Activated CD4-positive, CD25-positive, alpha-beta regulatory T cell treated with anti-CD3 and anti-CD28 coated beads, Interleukin-2, amount 50 U/mL, for 16 hours (primary cell): ENCODE data around the gene ROBO4.

ENCODE experiments used
- DNase-seq: peaks from one replicate; pipeline ENCODE4 v3.0.0-alpha.2; 2020; ENCODE audit warnings: low read depth, low spot score

ROBO4 gene

GRCh38 chr11:124897674-124898262 lies at the start of gene ROBO4:
Gene ROBO4, minus strand, starts transcription at chr11:124897865. Its CDS starts 70 bp downstream, at chr11:124897795.
- DNase-seq, result no peak

- no peak for DNase-seq
Measured at GRCh38 chr11:124946735-124947141, 49.1 kb upstream of the ROBO4 start.

GRCh38 chr11:124945826-124946225 lies 48.2 kb upstream of the ROBO4 start:
- no peak for DNase-seq

- no peak for DNase-seq
Measured at GRCh38 chr11:124944565-124944964, 46.9 kb upstream of the ROBO4 start.

GRCh38 chr11:124943741-124944140 lies 46.1 kb upstream of the ROBO4 start:
- DNase-seq, result no peak

GRCh38 chr11:124943254-124943616 lies 45.6 kb upstream of the ROBO4 start:
- no peak for DNase-seq

GRCh38 chr11:124942466-124943253 lies 45.0 kb upstream of the ROBO4 start:
- DNase-seq, result no peak

- DNase-seq, result no peak
Measured at GRCh38 chr11:124941703-124942102, 44.0 kb upstream of the ROBO4 start.

- no peak for DNase-seq
Measured at GRCh38 chr11:124938970-124939369, 41.3 kb upstream of the ROBO4 start.

- no peak for DNase-seq
Measured at GRCh38 chr11:124938206-124938765, 40.6 kb upstream of the ROBO4 start.

- no peak for DNase-seq
Measured at GRCh38 chr11:124937336-124937935, 39.8 kb upstream of the ROBO4 start.

- DNase-seq, result no peak
Measured at GRCh38 chr11:124935548-124936514, 38.2 kb upstream of the ROBO4 start, which contains the start of gene HEPACAM. Gene HEPACAM, minus strand, starts transcription at chr11:124936047. Its CDS starts 41 bp downstream, at chr11:124936006.

GRCh38 chr11:124934862-124935547 lies 37.3 kb upstream of the ROBO4 start:
- no peak for DNase-seq

GRCh38 chr11:124930799-124931198 lies 33.1 kb upstream of the ROBO4 start:
- no peak for DNase-seq

- no peak for DNase-seq
Measured at GRCh38 chr11:124928942-124929665, 31.4 kb upstream of the ROBO4 start.

- no peak for DNase-seq
Measured at GRCh38 chr11:124923296-124923695, 25.6 kb upstream of the ROBO4 start.

- DNase-seq, result no peak
Measured at GRCh38 chr11:124922831-124923230, 25.2 kb upstream of the ROBO4 start.

- peak; percentile 36 for DNase-seq
Measured at GRCh38 chr11:124920870-124921609, 23.4 kb upstream of the ROBO4 start.

- DNase-seq, result no peak
Measured at GRCh38 chr11:124920356-124920755, 22.7 kb upstream of the ROBO4 start.
